ENCODE results near the gene TMEM161A. TPM values are rescaled to one million over a fixed set of nuclear protein-coding genes. Genes with fewer than 3 reads are reported as not detected.

The TMEM161A gene
- total RNA-seq, 1 donor from 2014 or later: 13.3 TPM

DNA sequence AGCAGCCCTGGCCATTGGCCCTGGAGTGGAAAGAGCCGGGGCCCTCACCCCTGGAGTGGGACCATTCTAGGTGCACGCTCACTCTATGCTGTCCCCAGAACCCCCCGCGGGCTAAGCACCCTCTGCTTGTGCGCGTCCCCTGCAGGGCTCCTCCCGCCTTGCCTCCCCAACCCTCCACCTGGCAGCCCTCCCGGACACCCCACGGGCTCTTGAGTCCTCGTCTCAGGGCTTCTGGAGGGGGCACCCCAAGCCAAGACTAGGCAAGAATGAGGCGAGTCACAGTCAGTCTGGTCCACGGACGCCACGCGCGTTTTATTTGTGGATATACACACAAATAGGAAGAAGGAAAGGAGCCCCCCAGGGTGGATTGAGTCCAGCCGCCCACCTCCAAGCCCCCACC, 7.0 kb upstream of the TMEM161A start:
- no peaks in the 10 kb centered on the region for H3K9me3 ChIP-seq (ENCODE audit: low read depth)
- no peaks in the 10 kb centered on the region for H3K36me3 ChIP-seq
- H3K4me1 ChIP-seq: no peaks in the 10 kb centered on the region
- no peaks in the 10 kb centered on the region for H3K79me2 ChIP-seq (ENCODE audit: low read depth)
- no peaks in the 10 kb centered on the region for H3F3A ChIP-seq (ENCODE audit: low read depth)
- no peak overlapping the region for H3K27ac ChIP-seq
- H3K4me1 Mint-ChIP-seq: no peaks in the 10 kb centered on the region
- TF ChIP-seq EZH2 (IDR thresholded peaks at IDR 0.05): no peak
- no peak for TF ChIP-seq EZH2phosphoT487 (IDR thresholded peaks at IDR 0.05)
- TF ChIP-seq CTCF (IDR thresholded peaks at IDR 0.05): no peak
- peaks cover 15% of the 10 kb centered on the region for H3K27me3 ChIP-seq
- H3K4me2 ChIP-seq: no peak overlapping the region
- no peak overlapping the region for H3K4me3 ChIP-seq
- DNase-seq (ENCODE audit: low spot score): no peak
- no peak overlapping the region for H3K9ac ChIP-seq
- H3K4me3 Mint-ChIP-seq: no peak overlapping the region
- H3K9me3 Mint-ChIP-seq: no peaks in the 10 kb centered on the region
- H3K27ac Mint-ChIP-seq: no peak overlapping the region
- no peaks in the 10 kb centered on the region for H3K36me3 Mint-ChIP-seq
- H3K27me3 Mint-ChIP-seq (ENCODE audit: insufficient read depth, low read depth): peaks cover 2% of the 10 kb centered on the region
- no peak overlapping the region for H2AFZ ChIP-seq (replicated peaks)
- no peaks in the 10 kb centered on the region for H4K20me1 ChIP-seq (ENCODE audit: low read depth)

DNA sequence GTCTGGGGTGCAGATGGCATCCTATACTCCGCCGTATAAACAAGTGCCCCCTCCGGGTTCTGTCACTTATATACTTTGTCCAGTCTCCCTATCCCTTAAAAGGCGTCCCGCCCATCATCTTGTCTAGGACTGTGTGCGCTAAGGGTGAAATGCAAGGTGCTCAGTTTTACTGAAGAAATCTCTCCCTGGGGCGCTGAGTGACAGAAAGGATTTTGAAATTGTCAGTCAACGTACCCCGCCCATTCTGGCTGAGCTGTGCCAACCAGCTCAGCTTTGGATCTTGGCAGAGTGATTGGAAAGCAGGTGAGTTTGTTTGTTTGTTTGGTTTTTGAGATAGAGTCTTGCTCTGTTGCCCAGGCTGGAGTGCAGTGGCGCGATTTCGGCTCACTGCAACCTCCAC, 4.1 kb upstream of the TMEM161A start:
- Histone ChIP-seq H3F3A (ENCODE audit: low read depth) (peaks cover 6% of the 10 kb centered on the region), H3K79me2 (ENCODE audit: low read depth) (peaks cover 6% of the 10 kb centered on the region), H3K4me1 (peaks cover 3% of the 10 kb centered on the region), H3K4me2 (no peak overlapping the region), H3K9ac (no peak overlapping the region), H4K20me1 (ENCODE audit: low read depth) (peaks cover 4% of the 10 kb centered on the region), H2AFZ (replicated peaks) (no peak overlapping the region), H3K4me3 (no peak overlapping the region), H3K9me3 (ENCODE audit: low read depth) (no peaks in the 10 kb centered on the region), H3K27me3 (peaks cover 23% of the 10 kb centered on the region), H3K36me3 (no peaks in the 10 kb centered on the region), H3K27ac (no peak overlapping the region)
- H3K27me3 Mint-ChIP-seq (ENCODE audit: insufficient read depth, low read depth): no peaks in the 10 kb centered on the region
- peaks cover 7% of the 10 kb centered on the region for H3K4me1 Mint-ChIP-seq
- H3K4me3 Mint-ChIP-seq: no peak overlapping the region
- no peak for DNase-seq (ENCODE audit: low spot score)
- TF ChIP-seq CTCF (IDR thresholded peaks at IDR 0.05): no peak
- TF ChIP-seq EZH2phosphoT487 (IDR thresholded peaks at IDR 0.05): no peak
- TF ChIP-seq EZH2 (IDR thresholded peaks at IDR 0.05): no peak
- H3K27ac Mint-ChIP-seq: no peak overlapping the region
- H3K36me3 Mint-ChIP-seq: no peaks in the 10 kb centered on the region
- H3K9me3 Mint-ChIP-seq: no peaks in the 10 kb centered on the region

- H3K4me1 ChIP-seq: peaks cover 6% of the 10 kb centered on the region
- Mint-ChIP-seq H3K4me1 (peaks cover 13% of the 10 kb centered on the region), H3K27me3 (ENCODE audit: insufficient read depth, low read depth) (no peaks in the 10 kb centered on the region), H3K36me3 (no peaks in the 10 kb centered on the region), H3K4me3 (no peak overlapping the region), H3K9me3 (no peaks in the 10 kb centered on the region), H3K27ac (no peak overlapping the region)
- TF ChIP-seq EZH2 (IDR thresholded peaks at IDR 0.05): no peak
- TF ChIP-seq EZH2phosphoT487 (IDR thresholded peaks at IDR 0.05): no peak
- H3K27ac ChIP-seq: no peak overlapping the region
- no peak for DNase-seq (ENCODE audit: low spot score)
- peaks cover 6% of the 10 kb centered on the region for H3K79me2 ChIP-seq (ENCODE audit: low read depth)
- H2AFZ ChIP-seq (replicated peaks): no peak overlapping the region
- H3K9me3 ChIP-seq (ENCODE audit: low read depth): no peaks in the 10 kb centered on the region
- H3K4me3 ChIP-seq: no peak overlapping the region
- H3K4me2 ChIP-seq: no peak overlapping the region
- H4K20me1 ChIP-seq (ENCODE audit: low read depth): peaks cover 4% of the 10 kb centered on the region
- no peak overlapping the region for H3K9ac ChIP-seq
- no peaks in the 10 kb centered on the region for H3K36me3 ChIP-seq
- H3K27me3 ChIP-seq: peaks cover 26% of the 10 kb centered on the region
- H3F3A ChIP-seq (ENCODE audit: low read depth): peaks cover 6% of the 10 kb centered on the region
Observed at GRCh38 chr19:19140476-19140875, 2.2 kb upstream of the TMEM161A start.

DNA sequence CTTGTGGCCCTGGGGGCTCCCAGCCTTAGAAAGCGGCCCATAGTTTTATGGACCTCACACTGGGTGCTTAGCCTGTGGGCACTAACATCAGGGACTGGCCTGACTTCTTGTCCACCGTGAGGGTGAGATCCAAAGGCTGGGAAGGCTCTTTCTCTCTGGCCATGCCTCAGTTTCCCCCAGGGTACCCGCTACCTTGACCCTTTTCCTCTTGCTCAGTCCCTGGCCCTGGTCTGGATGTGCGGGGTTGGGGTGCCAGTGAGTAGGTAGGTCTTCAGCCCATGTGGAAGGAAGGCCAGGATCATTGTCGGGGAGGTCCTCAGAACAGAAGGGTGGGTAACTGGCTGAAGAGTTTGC, 1.6 kb upstream of the TMEM161A start:
- Mint-ChIP-seq H3K4me1 (peaks cover 15% of the 10 kb centered on the region), H3K9me3 (no peaks in the 10 kb centered on the region), H3K36me3 (peaks cover 3% of the 10 kb centered on the region), H3K27ac (no peak overlapping the region), H3K4me3 (peak overlapping the region; percentile 99), H3K27me3 (ENCODE audit: insufficient read depth, low read depth) (peaks cover 3% of the 10 kb centered on the region)
- Histone ChIP-seq H3K4me1 (peaks cover 6% of the 10 kb centered on the region), H3K27me3 (peaks cover 26% of the 10 kb centered on the region), H3K27ac (no peak overlapping the region), H3K36me3 (no peaks in the 10 kb centered on the region), H3K9ac (no peak overlapping the region), H3K4me3 (no peak overlapping the region), H3K79me2 (ENCODE audit: low read depth) (peaks cover 6% of the 10 kb centered on the region), H3K4me2 (no peak overlapping the region), H4K20me1 (ENCODE audit: low read depth) (peaks cover 4% of the 10 kb centered on the region), H2AFZ (replicated peaks) (no peak overlapping the region), H3F3A (ENCODE audit: low read depth) (peaks cover 6% of the 10 kb centered on the region), H3K9me3 (ENCODE audit: low read depth) (no peaks in the 10 kb centered on the region)
- TF ChIP-seq CTCF (IDR thresholded peaks at IDR 0.05) (no peak), EZH2phosphoT487 (IDR thresholded peaks at IDR 0.05) (no peak), EZH2 (IDR thresholded peaks at IDR 0.05) (no peak)
- no peak for DNase-seq (ENCODE audit: low spot score)

Data from neural progenitor cell (in vitro differentiated cells).